Measurements from ENCODE around the gene RABL6.

DNA sequence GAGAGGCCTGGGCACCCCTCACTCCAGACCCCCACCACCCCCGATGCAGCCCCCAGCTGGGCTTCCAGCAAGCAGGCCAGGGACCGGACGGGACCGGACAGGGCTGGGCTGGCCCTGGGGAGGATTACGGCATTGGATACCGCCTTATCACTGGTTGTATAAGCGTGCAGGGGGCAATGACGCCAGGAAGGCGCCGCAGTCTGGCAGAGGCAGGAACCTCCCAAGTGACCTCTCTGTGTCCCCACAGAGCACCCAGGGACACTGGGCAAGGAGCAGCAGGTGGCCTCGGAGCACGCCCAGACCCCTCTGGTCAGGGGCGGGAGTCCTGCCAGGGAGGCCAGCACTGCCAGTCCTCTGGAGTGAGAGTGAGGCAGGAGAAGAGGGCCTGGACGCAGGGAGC is 42.7 kb upstream of the RABL6 start:
- TF ChIP-seq, protein P1, sequence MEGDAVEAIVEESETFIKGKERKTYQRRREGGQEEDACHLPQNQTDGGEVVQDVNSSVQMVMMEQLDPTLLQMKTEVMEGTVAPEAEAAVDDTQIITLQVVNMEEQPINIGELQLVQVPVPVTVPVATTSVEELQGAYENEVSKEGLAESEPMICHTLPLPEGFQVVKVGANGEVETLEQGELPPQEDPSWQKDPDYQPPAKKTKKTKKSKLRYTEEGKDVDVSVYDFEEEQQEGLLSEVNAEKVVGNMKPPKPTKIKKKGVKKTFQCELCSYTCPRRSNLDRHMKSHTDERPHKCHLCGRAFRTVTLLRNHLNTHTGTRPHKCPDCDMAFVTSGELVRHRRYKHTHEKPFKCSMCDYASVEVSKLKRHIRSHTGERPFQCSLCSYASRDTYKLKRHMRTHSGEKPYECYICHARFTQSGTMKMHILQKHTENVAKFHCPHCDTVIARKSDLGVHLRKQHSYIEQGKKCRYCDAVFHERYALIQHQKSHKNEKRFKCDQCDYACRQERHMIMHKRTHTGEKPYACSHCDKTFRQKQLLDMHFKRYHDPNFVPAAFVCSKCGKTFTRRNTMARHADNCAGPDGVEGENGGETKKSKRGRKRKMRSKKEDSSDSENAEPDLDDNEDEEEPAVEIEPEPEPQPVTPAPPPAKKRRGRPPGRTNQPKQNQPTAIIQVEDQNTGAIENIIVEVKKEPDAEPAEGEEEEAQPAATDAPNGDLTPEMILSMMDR (IDR thresholded peaks at IDR 0.05) = no peak
- TF ChIP-seq EZH2 (IDR thresholded peaks at IDR 0.05) = no peak

All from neural progenitor cell (in vitro differentiated cells).